Measurements from ENCODE around the gene CATSPER3.
"Not testable (repeated sequence)": the region's sequence is repeated elsewhere in the genome, so short reads cannot be mapped to it uniquely, and the experiment has no call there.

CATSPER3 gene

GRCh38 chr5:134968055-134968454, 348 bp downstream of the CATSPER3 start:
- Histone ChIP-seq H3K9ac (no peak overlapping the region), H3K4me2 (no peak overlapping the region)

GRCh38 chr5:134969166-134969565, 1.5 kb downstream of the CATSPER3 start:
- H3K27me3 ChIP-seq, result no peaks in the 10 kb centered on the region
- H3K9ac ChIP-seq, result no peak overlapping the region
- no peak for TF ChIP-seq Cebpa-rat (IDR thresholded peaks at IDR 0.05)
- H4K20me1 ChIP-seq, result no peaks in the 10 kb centered on the region
- H3K4me1 ChIP-seq, result peaks cover 17% of the 10 kb centered on the region
- no peak overlapping the region for H3K4me2 ChIP-seq
- H3K27ac ChIP-seq, result no peak overlapping the region
- H3K36me3 ChIP-seq, result peaks cover 23% of the 10 kb centered on the region
- no peaks in the 10 kb centered on the region for H3K9me3 ChIP-seq
- H3K4me3 ChIP-seq, result no peak overlapping the region

More at GRCh38 chr5:134968055-134968454, 348 bp downstream of the CATSPER3 start:
- H3K4me3 ChIP-seq, result no peak overlapping the region
- no peak for TF ChIP-seq Cebpa-rat (IDR thresholded peaks at IDR 0.05)
- H3K9me3 ChIP-seq, result no peaks in the 10 kb centered on the region
- peaks cover 25% of the 10 kb centered on the region for H3K36me3 ChIP-seq
- no peaks in the 10 kb centered on the region for H4K20me1 ChIP-seq
- H3K27ac ChIP-seq, result no peak overlapping the region
- H3K27me3 ChIP-seq, result no peaks in the 10 kb centered on the region
- H3K4me1 ChIP-seq, result peaks cover 22% of the 10 kb centered on the region

- Histone ChIP-seq H3K27me3 (no peaks in the 10 kb centered on the region), H3K36me3 (peaks cover 26% of the 10 kb centered on the region), H3K4me3 (no peak overlapping the region), H3K4me2 (no peak overlapping the region), H3K4me1 (no peaks in the 10 kb centered on the region), H3K9me3 (peaks cover 34% of the 10 kb centered on the region), H4K20me1 (no peaks in the 10 kb centered on the region), H3K27ac (no peak overlapping the region), H3K9ac (no peak overlapping the region)
- no peak for TF ChIP-seq Cebpa-rat (IDR thresholded peaks at IDR 0.05)
Observed at GRCh38 chr5:134975078-134975715, 7.5 kb downstream of the CATSPER3 start.

GRCh38 chr5:134975843-134976242, 8.1 kb downstream of the CATSPER3 start:
- no peak for TF ChIP-seq Cebpa-rat (IDR thresholded peaks at IDR 0.05)
- no peak overlapping the region for H3K4me3 ChIP-seq

GRCh38 chr5:134976841-134977240, 9.1 kb downstream of the CATSPER3 start:
- no peak overlapping the region for H3K4me3 ChIP-seq
- TF ChIP-seq Cebpa-rat (IDR thresholded peaks at IDR 0.05), result no peak
- H4K20me1 ChIP-seq, result no peaks in the 10 kb centered on the region
- H3K27ac ChIP-seq, result no peak overlapping the region
- H3K9me3 ChIP-seq, result peaks cover 50% of the 10 kb centered on the region
- no peaks in the 10 kb centered on the region for H3K4me1 ChIP-seq
- H3K36me3 ChIP-seq, result peaks cover 20% of the 10 kb centered on the region
- H3K27me3 ChIP-seq, result no peaks in the 10 kb centered on the region
- no peak overlapping the region for H3K9ac ChIP-seq
- H3K4me2 ChIP-seq, result no peak overlapping the region

More at GRCh38 chr5:134975843-134976242, 8.1 kb downstream of the CATSPER3 start:
- peaks cover 20% of the 10 kb centered on the region for H3K36me3 ChIP-seq
- no peak overlapping the region for H3K27ac ChIP-seq
- H3K9me3 ChIP-seq, result peaks cover 40% of the 10 kb centered on the region
- no peaks in the 10 kb centered on the region for H3K27me3 ChIP-seq
- no peaks in the 10 kb centered on the region for H4K20me1 ChIP-seq
- no peaks in the 10 kb centered on the region for H3K4me1 ChIP-seq
- H3K9ac ChIP-seq, result no peak overlapping the region
- no peak overlapping the region for H3K4me2 ChIP-seq

- no peak for TF ChIP-seq Cebpa-rat (IDR thresholded peaks at IDR 0.05)
- peaks cover 76% of the 10 kb centered on the region for H3K9me3 ChIP-seq
- H3K4me3 ChIP-seq, result no peak overlapping the region
- no peak overlapping the region for H3K9ac ChIP-seq
- H3K27ac ChIP-seq, result no peak overlapping the region
- no peaks in the 10 kb centered on the region for H3K27me3 ChIP-seq
- no peak overlapping the region for H3K4me2 ChIP-seq
- H3K36me3 ChIP-seq, result peaks cover 20% of the 10 kb centered on the region
- H4K20me1 ChIP-seq, result no peaks in the 10 kb centered on the region
- no peaks in the 10 kb centered on the region for H3K4me1 ChIP-seq
Observed at GRCh38 chr5:134979416-134979815, 11.7 kb downstream of the CATSPER3 start.

- Histone ChIP-seq H4K20me1 (no peaks in the 10 kb centered on the region), H3K4me1 (no peaks in the 10 kb centered on the region), H3K27me3 (no peaks in the 10 kb centered on the region)
Observed at GRCh38 chr5:134982230-134982629, 14.5 kb downstream of the CATSPER3 start.

GRCh38 chr5:134989266-134989830, 21.6 kb downstream of the CATSPER3 start:
- no peak for TF ChIP-seq Cebpa-rat (IDR thresholded peaks at IDR 0.05)
- no peak overlapping the region for H3K9ac ChIP-seq
- no peak overlapping the region for H3K4me3 ChIP-seq
- no peaks in the 10 kb centered on the region for H4K20me1 ChIP-seq
- no peaks in the 10 kb centered on the region for H3K36me3 ChIP-seq
- peaks cover 3% of the 10 kb centered on the region; the same call in 1 of the 2 replicates for H3K9me3 ChIP-seq
- H3K27ac ChIP-seq, result no peak overlapping the region
- H3K4me2 ChIP-seq, result no peak overlapping the region
- no peaks in the 10 kb centered on the region for H3K27me3 ChIP-seq
- peaks cover 3% of the 10 kb centered on the region for H3K4me1 ChIP-seq

More at GRCh38 chr5:134982230-134982629, 14.5 kb downstream of the CATSPER3 start:
- Histone ChIP-seq H3K36me3 (0 out of 2 replicates have a peak, but pooled peaks cover 2% of the 10 kb centered on the region), H3K27ac (no peak overlapping the region), H3K9ac (no peak overlapping the region), H3K4me3 (no peak overlapping the region), H3K9me3 (peaks cover 65% of the 10 kb centered on the region), H3K4me2 (no peak overlapping the region)
- no peak for TF ChIP-seq Cebpa-rat (IDR thresholded peaks at IDR 0.05)

GRCh38 chr5:134990183-134990582, 22.5 kb downstream of the CATSPER3 start:
- H3K4me1 ChIP-seq, result peaks cover 11% of the 10 kb centered on the region
- H3K9ac ChIP-seq, H3K4me2 ChIP-seq, H3K27ac ChIP-seq, H3K4me3 ChIP-seq, H4K20me1 ChIP-seq, H3K9me3 ChIP-seq, H3K36me3 ChIP-seq, H3K27me3 ChIP-seq: not testable (repeated sequence)

- Histone ChIP-seq H3K9me3 (no peaks in the 10 kb centered on the region; the same call in 1 of the 2 replicates), H3K4me3 (no peak overlapping the region), H3K9ac (no peak overlapping the region), H3K36me3 (0 out of 2 replicates have a peak, but pooled peaks cover 7% of the 10 kb centered on the region), H3K4me1 (peaks cover 14% of the 10 kb centered on the region), H4K20me1 (no peaks in the 10 kb centered on the region), H3K4me2 (no peak overlapping the region), H3K27me3 (no peaks in the 10 kb centered on the region), H3K27ac (no peak overlapping the region)
- no peak for TF ChIP-seq Cebpa-rat (IDR thresholded peaks at IDR 0.05)
Observed at GRCh38 chr5:134992148-134992547, 24.4 kb downstream of the CATSPER3 start.

Data from BLaER1 (cell line).